ENCODE results near the gene ZNF319. TPM values are rescaled to one million over a fixed set of nuclear protein-coding genes. Genes with fewer than 3 reads are reported as not detected.
A peak's percentile ranks its signal among the peaks of the same experiment; 100 is the strongest.

Gene ZNF319
- total and polyA plus RNA-seq, 2 of the 13 experiments (the other 11 are each of a cell fraction or from before 2014, with no cell fraction given), result 2.4 to 3.6 TPM

GRCh38 chr16:58020628-58021521, 20.4 kb upstream of the ZNF319 start (continued):
- TF ChIP-seq GATAD2A (CRISPR knock-in tag; IDR thresholded peaks at IDR 0.05) (peak; percentile 32; the same call in 1 of the 2 replicates), KIAA2018 (CRISPR knock-in tag; IDR thresholded peaks at IDR 0.05; ENCODE audit: borderline replicate concordance) (no peak), THAP11 (CRISPR knock-in tag; IDR thresholded peaks at IDR 0.05) (0 out of 2 replicates have a peak, but pooled peaks have one; percentile 27), FOXK2 (IDR thresholded peaks at IDR 0.05) (0 out of 2 replicates have a peak, but pooled peaks have one; percentile 21), ZBTB7B (CRISPR knock-in tag; IDR thresholded peaks at IDR 0.05) (0 out of 2 replicates have a peak, but pooled peaks have one; percentile 52), DR1 (CRISPR knock-in tag; IDR thresholded peaks at IDR 0.05) (no peak), EED (CRISPR knock-in tag; IDR thresholded peaks at IDR 0.05) (no peak), SAP130 (CRISPR knock-in tag; IDR thresholded peaks at IDR 0.05; ENCODE audit: low read depth) (0 out of 2 replicates have a peak, but pooled peaks have one; percentile 28), NONO (IDR thresholded peaks at IDR 0.05) (peak; percentile 16; the same call in 1 of the 2 replicates), NONO (CRISPR knock-in tag; conservative IDR thresholded peaks at IDR 0.05) (no peak), HMGXB4 (CRISPR knock-in tag; IDR thresholded peaks at IDR 0.05; ENCODE audit: borderline replicate concordance in 1 of 2, low read depth in 1 of 2) (peak in 1 of 2 experiments; percentile 30; a peak in 1 of 4 replicates), PCBP2 (optimal IDR thresholded peaks at IDR 0.05; ENCODE audit: low read depth, low read length, poor library complexity, severe bottlenecking) (peak; percentile 82), ZNF607 (CRISPR knock-in tag; IDR thresholded peaks at IDR 0.05; ENCODE audit: borderline replicate concordance) (no peak), KLF6 (CRISPR knock-in tag; IDR thresholded peaks at IDR 0.05) (no peak), SALL1 (CRISPR knock-in tag; IDR thresholded peaks at IDR 0.05) (0 out of 2 replicates have a peak, but pooled peaks have one; percentile 18)
